Keratinocyte (primary cell): Measurements from ENCODE around the gene LCN10. TPM values are rescaled to one million over a fixed set of nuclear protein-coding genes. Genes with fewer than 3 reads are reported as not detected.

ENCODE experiments used
- DNase-seq: peaks from one replicate; pipeline ENCODE4 v3.0.0-alpha.2; 2011; ENCODE audit warnings: low read depth, missing footprints, low spot score
- FAIRE-seq: peaks from 2 replicates; lab custom pipeline; 2011; peaks lifted over from hg19 to GRCh38; lab: Jason Lieb, UNC
- H2AFZ ChIP-seq: 2 replicates; pipeline ENCODE4 v1.6.0; 2012; ENCODE audit warnings: low read length, control low read depth, inconsistent platforms; ENCODE audit not compliant: control insufficient read depth
- H3K27ac ChIP-seq: 2 replicates; pipeline ENCODE4 v1.5.1; 2011; ENCODE audit warnings: low read length; ENCODE audit not compliant: control insufficient read depth, insufficient read depth
- H3K27me3 ChIP-seq: 3 replicates; pipeline ENCODE4 v1.6.0; 2011; ENCODE audit warnings: low read length; ENCODE audit not compliant: control insufficient read depth, insufficient read depth; ENCODE audit errors: extremely low read depth
- H3K36me3 ChIP-seq, 2 experiments: 2 replicates in 1 of 2; 3 replicates in 1 of 2; pipeline ENCODE4 v1.5.1; 2011; ENCODE audit warnings: low read length in 2 of 2, mild to moderate bottlenecking in 1 of 2; ENCODE audit not compliant: control insufficient read depth in 2 of 2, insufficient read depth in 2 of 2; ENCODE audit errors: extremely low read depth in 1 of 2
- H3K4me1 ChIP-seq: 3 replicates; pipeline ENCODE4 v1.5.1; 2011; ENCODE audit warnings: low read length; ENCODE audit not compliant: control insufficient read depth, insufficient read depth; ENCODE audit errors: extremely low read depth
- H3K4me2 ChIP-seq: 3 replicates; pipeline ENCODE4 v1.6.0; 2011; ENCODE audit warnings: low read depth, low read length; ENCODE audit not compliant: control insufficient read depth, insufficient read depth; ENCODE audit errors: extremely low read depth
- H3K4me3 ChIP-seq, 3 experiments: fragments of 200-600 bp in 1 of 3; sonication (generic) in 1 of 3; 2 replicates in 2 of 3; 3 replicates in 1 of 3; pipeline ENCODE4 v1.5.1; 2011 to 2016; ENCODE audit warnings: low read length in 3 of 3, mild to moderate bottlenecking in 3 of 3, control low read depth in 2 of 3, inconsistent platforms in 1 of 3, low read depth in 1 of 3, mixed read lengths in 1 of 3, mixed run types in 1 of 3, moderate library complexity in 1 of 3; ENCODE audit not compliant: control insufficient read depth in 2 of 3, insufficient read depth in 2 of 3; ENCODE audit errors: extremely low read depth in 1 of 3
- H3K79me2 ChIP-seq: 2 replicates; pipeline ENCODE4 v1.6.0; 2012; ENCODE audit warnings: low read length; ENCODE audit not compliant: control insufficient read depth, insufficient read depth
- H3K9ac ChIP-seq: 3 replicates; pipeline ENCODE4 v1.6.0; 2011; ENCODE audit warnings: low read length; ENCODE audit not compliant: control insufficient read depth, insufficient read depth; ENCODE audit errors: extremely low read depth
- H3K9me1 ChIP-seq: 3 replicates; pipeline ENCODE4 v1.6.0; 2011; ENCODE audit warnings: low read length; ENCODE audit not compliant: control insufficient read depth, insufficient read depth; ENCODE audit errors: extremely low read depth
- H3K9me3 ChIP-seq: 2 replicates; pipeline ENCODE4 v1.5.1; 2012; ENCODE audit warnings: low read depth, low read length; ENCODE audit not compliant: control insufficient read depth
- H4K20me1 ChIP-seq: 3 replicates; pipeline ENCODE4 v1.6.0; 2011; ENCODE audit warnings: low read length; ENCODE audit not compliant: control insufficient read depth, insufficient read depth; ENCODE audit errors: extremely low read depth
- EZH2 ChIP-seq: IDR thresholded peaks from one replicate; pipeline ENCODE4 v1.6.1; 2012; ENCODE audit warnings: inconsistent platforms, mild to moderate bottlenecking, low read length, moderate library complexity
- dilution Hi-C: fragments of 300-500 bp; cut with MboI; formaldehyde crosslinking; loops from one replicate; pipeline ENCODE4 v1.7.0; 2020; ENCODE audit warnings: low sequenced_read_pairs; ENCODE audit not compliant: extremely low pct_ligation_motif_present
- polyA minus RNA-seq, 3 experiments: library from RNA; depleted of rRNA, polyadenylated mRNA; stranded (reverse); fragments of >200 nt; gene quantifications; 1 replicate in 1 of 3; 2 replicates in 1 of 3; 3 replicates in 1 of 3; pipeline ENCODE4 v1.2.3, GENCODE V29; 2011
- polyA plus RNA-seq, 5 experiments: library from polyadenylated mRNA; depleted of rRNA in 3 of 5; stranded (reverse) in 3 of 5; stranded (forward) in 1 of 5; unstranded in 1 of 5; fragments of >200 nt; gene quantifications; 1 replicate in 1 of 5; 2 replicates in 3 of 5; 3 replicates in 1 of 5; pipeline versions ENCODE4 v1.2.1 to v1.2.3, GENCODE V29; 2011 to 2012; ENCODE audit warnings: missing spikeins in 2 of 5, low read depth in 1 of 5, low replicate concordance in 1 of 5
- TF ChIP-seq, protein P1 (sequence below), 3 experiments: IDR thresholded peaks in 1 of 3; conservative IDR thresholded peaks in 1 of 3; optimal IDR thresholded peaks in 1 of 3; 2 replicates in 2 of 3; 3 replicates in 1 of 3; pipeline versions ENCODE3 to v1.5.1; 2011; ENCODE audit warnings: low read length in 3 of 3, mild to moderate bottlenecking in 3 of 3, moderate library complexity in 2 of 3, control low read depth in 1 of 3, inconsistent platforms in 1 of 3; ENCODE audit not compliant: insufficient read depth in 2 of 3; ENCODE audit errors: extremely low read depth in 1 of 3

LCN10 gene
- not detected in 3 replicates for polyA plus RNA-seq
- polyA plus RNA-seq (2011; ENCODE audit: low read depth): not detected
- polyA plus RNA-seq (2011; cell fraction: cytosol; rRNA removed): not detected in 2 replicates
- not detected in 2 replicates for polyA plus RNA-seq (2011; cell fraction: nucleus; rRNA removed)
- polyA plus RNA-seq (2012; ENCODE audit: low replicate concordance): not detected in 2 replicates
- not detected in 3 replicates for polyA minus RNA-seq
- polyA minus RNA-seq (2011; cell fraction: cytosol; rRNA and poly(A)+ RNA removed): not detected
- not detected in 2 replicates for polyA minus RNA-seq (2011; cell fraction: nucleus; rRNA and poly(A)+ RNA removed)

DNA sequence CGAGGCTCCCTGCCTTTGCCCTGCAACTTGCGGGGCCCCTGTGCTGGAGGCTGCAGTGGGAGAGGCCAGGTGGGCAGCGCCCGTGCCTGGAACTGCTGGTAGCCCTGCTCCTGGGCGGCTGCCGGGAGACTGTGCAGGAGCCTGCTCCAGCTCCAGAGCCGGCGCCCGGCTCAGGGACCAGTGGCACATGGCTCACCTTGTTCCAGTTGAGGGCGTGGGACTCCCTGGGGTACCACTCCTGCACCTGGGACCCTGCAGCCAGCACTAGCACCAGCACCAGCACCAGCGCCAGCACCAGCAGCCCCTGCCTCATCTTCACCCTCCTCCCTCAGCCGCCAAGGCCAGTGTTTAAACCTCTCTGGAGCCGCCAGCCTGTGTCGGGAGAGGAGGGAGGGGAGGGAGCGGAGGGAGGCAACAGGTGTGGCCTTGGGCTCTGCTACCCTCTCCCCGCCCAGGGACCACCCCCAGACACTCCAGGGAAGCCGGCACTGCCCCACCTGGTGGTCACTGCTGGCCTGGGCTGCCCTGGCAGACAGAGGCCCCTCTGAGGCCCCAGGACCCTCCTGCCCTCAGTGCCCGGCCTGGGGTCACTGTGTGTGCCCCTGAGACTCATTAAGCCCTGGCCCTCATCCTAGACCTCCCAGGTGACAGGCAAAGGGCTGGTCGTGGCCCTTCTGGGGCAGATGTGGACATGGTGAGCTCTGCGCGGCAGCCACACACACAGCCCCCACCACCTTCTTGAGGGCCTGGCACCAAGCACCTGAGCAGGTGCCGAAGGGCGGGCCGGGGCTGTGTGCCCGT is at the start of gene LCN10:
TSS of gene LCN10 (minus strand) at position 350 of the 801 bp plus-strand sequence. CDS start at position 313, 37 bp downstream.
- peak; percentile 80 for TF ChIP-seq EZH2
- TF ChIP-seq, protein P1, sequence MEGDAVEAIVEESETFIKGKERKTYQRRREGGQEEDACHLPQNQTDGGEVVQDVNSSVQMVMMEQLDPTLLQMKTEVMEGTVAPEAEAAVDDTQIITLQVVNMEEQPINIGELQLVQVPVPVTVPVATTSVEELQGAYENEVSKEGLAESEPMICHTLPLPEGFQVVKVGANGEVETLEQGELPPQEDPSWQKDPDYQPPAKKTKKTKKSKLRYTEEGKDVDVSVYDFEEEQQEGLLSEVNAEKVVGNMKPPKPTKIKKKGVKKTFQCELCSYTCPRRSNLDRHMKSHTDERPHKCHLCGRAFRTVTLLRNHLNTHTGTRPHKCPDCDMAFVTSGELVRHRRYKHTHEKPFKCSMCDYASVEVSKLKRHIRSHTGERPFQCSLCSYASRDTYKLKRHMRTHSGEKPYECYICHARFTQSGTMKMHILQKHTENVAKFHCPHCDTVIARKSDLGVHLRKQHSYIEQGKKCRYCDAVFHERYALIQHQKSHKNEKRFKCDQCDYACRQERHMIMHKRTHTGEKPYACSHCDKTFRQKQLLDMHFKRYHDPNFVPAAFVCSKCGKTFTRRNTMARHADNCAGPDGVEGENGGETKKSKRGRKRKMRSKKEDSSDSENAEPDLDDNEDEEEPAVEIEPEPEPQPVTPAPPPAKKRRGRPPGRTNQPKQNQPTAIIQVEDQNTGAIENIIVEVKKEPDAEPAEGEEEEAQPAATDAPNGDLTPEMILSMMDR (optimal IDR thresholded peaks at IDR 0.05 in 1 of 3, IDR thresholded peaks at IDR 0.05 in 1 of 3, conservative IDR thresholded peaks at IDR 0.05 in 1 of 3; ENCODE audit: extremely low read depth in 1 of 3, insufficient read depth in 2 of 3, low read length in 3 of 3): peak; percentile 8 to 40 (median 16)
- Histone ChIP-seq H3K4me1 (no peaks in the 10 kb centered on the region), H4K20me1 (no peaks in the 10 kb centered on the region), H3K9ac (no peak within 1 kb of the TSS), H3K79me2 (no peaks in the 10 kb centered on the region), H3K36me3 (no peaks in the 10 kb centered on the region), H3K4me3 (no peak within 1 kb of the TSS), H2AFZ (no peak within 1 kb of the TSS), H3K9me1 (no peaks in the 10 kb centered on the region), H3K4me2 (no peak within 1 kb of the TSS), H3K27me3 (peaks cover 60% of the 10 kb centered on the region), H3K27ac (no peak within 1 kb of the TSS), H3K9me3 (no peaks in the 10 kb centered on the region)
- DNase-seq: no peak
- no peak for FAIRE-seq
- dilution Hi-C loops: no loop called here

DNA sequence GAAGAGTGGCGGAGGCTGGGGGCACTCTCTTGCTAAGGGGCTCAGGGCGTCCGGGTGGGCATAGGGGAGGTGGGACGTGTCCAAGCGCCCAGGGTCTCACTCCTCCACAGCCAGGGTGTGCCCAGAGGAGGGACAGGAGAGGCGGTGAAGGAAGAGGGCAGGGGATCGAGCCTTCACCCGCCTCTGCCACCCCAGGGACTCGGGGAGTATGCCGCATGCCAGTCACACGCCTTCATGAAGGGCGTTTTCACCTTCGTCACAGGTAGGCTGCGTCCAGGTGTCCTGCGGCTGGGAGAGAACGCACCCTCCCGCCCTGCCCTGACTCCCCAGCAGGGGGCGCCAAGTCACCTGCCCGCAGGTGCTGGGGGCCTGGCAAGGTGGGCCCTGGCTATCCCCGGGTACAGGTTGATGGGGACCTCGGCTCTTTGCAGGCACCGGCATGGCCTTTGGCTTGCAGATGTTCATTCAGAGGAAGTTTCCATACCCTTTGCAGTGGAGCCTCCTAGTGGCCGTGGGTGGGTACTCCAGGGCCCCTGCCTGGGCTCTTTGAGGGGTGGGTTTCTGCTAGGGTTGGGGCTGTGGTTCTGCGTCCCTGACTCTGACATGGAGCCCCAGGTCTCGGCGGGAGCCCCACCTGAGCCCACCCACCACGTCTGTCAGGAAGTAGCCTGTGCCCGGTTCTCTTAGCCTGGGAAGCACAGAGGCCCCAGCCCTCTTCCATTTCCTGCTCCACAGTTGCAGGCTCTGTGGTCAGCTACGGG is 49.0 kb upstream of the LCN10 start:
- FAIRE-seq (no peak), DNase-seq (peak; percentile 65)
- peaks cover 9% of the 10 kb centered on the region for H3K79me2 ChIP-seq
- H3K4me2 ChIP-seq: peak overlapping the region; percentile 84
- no peak for TF ChIP-seq EZH2
- TF ChIP-seq, protein P1 (optimal IDR thresholded peaks at IDR 0.05 in 1 of 3, IDR thresholded peaks at IDR 0.05 in 1 of 3, conservative IDR thresholded peaks at IDR 0.05 in 1 of 3; ENCODE audit: extremely low read depth in 1 of 3, insufficient read depth in 2 of 3, low read length in 3 of 3): peak; percentile 80 to 100 (median 99)
- H3K27me3 ChIP-seq: peaks cover 13% of the 10 kb centered on the region
- dilution Hi-C loops: no loop called here
- H2AFZ ChIP-seq: peak overlapping the region; percentile 40
- H3K4me3 ChIP-seq: peak overlapping the region; percentile 70 to 83 (median 82)
- H3K4me1 ChIP-seq: peaks cover 17% of the 10 kb centered on the region
- no peaks in the 10 kb centered on the region for H3K9me3 ChIP-seq
- H3K27ac ChIP-seq: peak overlapping the region; percentile 98
- H3K9ac ChIP-seq: peak overlapping the region; percentile 99
- peaks cover 8 to 17% of the 10 kb centered on the region in 2 experiments for H3K36me3 ChIP-seq
- peaks cover 17% of the 10 kb centered on the region for H4K20me1 ChIP-seq
- no peaks in the 10 kb centered on the region for H3K9me1 ChIP-seq
